K562 (cell line): Measurements from ENCODE around the gene ATP13A4. TPM values are rescaled to one million over a fixed set of nuclear protein-coding genes. Genes with fewer than 3 reads are reported as not detected.
A peak's percentile ranks its signal among the peaks of the same experiment; 100 is the strongest.

ENCODE experiments used
- BRF1 ChIP-seq: IDR thresholded peaks from 3 replicates; pipeline ENCODE4 v1.6.1; 2011; ENCODE audit warnings: borderline replicate concordance, mild to moderate bottlenecking; ENCODE audit not compliant: insufficient read length; ENCODE audit errors: extremely low read depth
- CCNT2 ChIP-seq: IDR thresholded peaks from 2 replicates; pipeline ENCODE4 v1.6.1; 2011; ENCODE audit warnings: borderline replicate concordance, low read depth, mild to moderate bottlenecking, moderate library complexity, mixed read lengths, low read length; ENCODE audit not compliant: insufficient read length; ENCODE audit errors: extremely low read depth
- FOS ChIP-seq: IDR thresholded peaks from 3 replicates; pipeline ENCODE4 v1.6.1; 2011; ENCODE audit not compliant: insufficient read length; ENCODE audit errors: extremely low read depth
- FOXK1 ChIP-seq: sonication (generic); formaldehyde crosslinking; IDR thresholded peaks from 2 replicates; pipeline ENCODE4 v1.8.0; 2022; ENCODE audit warnings: missing genetic modification reagents, mild to moderate bottlenecking, borderline replicate concordance
- GABPB1 ChIP-seq: sonication (generic); formaldehyde crosslinking; IDR thresholded peaks from 2 replicates; pipeline ENCODE4 v1.8.0; 2022; ENCODE audit warnings: mild to moderate bottlenecking, missing genetic modification reagents
- ILF3 ChIP-seq: fragments of 450-650 bp; IDR thresholded peaks from 2 replicates; pipeline ENCODE4 v1.6.1; 2018; ENCODE audit warnings: antibody characterized with exemption, mild to moderate bottlenecking, moderate library complexity, borderline replicate concordance
- KAT8 ChIP-seq: fragments of 450-650 bp; IDR thresholded peaks from 2 replicates; pipeline ENCODE4 v1.6.1; 2016; ENCODE audit warnings: low read depth, mild to moderate bottlenecking
- KDM4B ChIP-seq, 2 experiments: fragments of 450-650 bp in 1 of 2; sonication (generic) in 1 of 2; IDR thresholded peaks; 2 replicates each; pipeline ENCODE4 v1.6.1; 2016 to 2017; ENCODE audit warnings: borderline replicate concordance in 2 of 2, antibody characterized with exemption in 1 of 2, low read depth in 1 of 2, mild to moderate bottlenecking in 1 of 2
- MTA1 ChIP-seq: fragments of 450-650 bp; IDR thresholded peaks from 2 replicates; pipeline ENCODE4 v1.6.1; 2017; ENCODE audit warnings: borderline replicate concordance
- NCOR1 ChIP-seq: fragments of 450-650 bp; IDR thresholded peaks from 2 replicates; pipeline ENCODE4 v1.6.1; 2016; ENCODE audit warnings: mild to moderate bottlenecking, moderate library complexity
- PHB ChIP-seq: fragments of 250-450 bp; sonication (Bioruptor Pico); IDR thresholded peaks from 2 replicates; pipeline ENCODE4 v1.5.0; 2021
- RBBP5 ChIP-seq: fragments of 200-600 bp; sonication (generic); IDR thresholded peaks from 2 replicates; pipeline ENCODE4 v1.6.1; 2012; ENCODE audit warnings: borderline replicate concordance, mild to moderate bottlenecking, low read length, control low read depth, inconsistent platforms; ENCODE audit not compliant: insufficient read depth, poor library complexity, severe bottlenecking
- SMAD1 ChIP-seq: fragments of 150-350 bp; IDR thresholded peaks from 2 replicates; pipeline ENCODE4 v1.6.1; 2014; ENCODE audit warnings: low read length, low read depth; ENCODE audit not compliant: partially characterized antibody
- SMARCB1 ChIP-seq: IDR thresholded peaks from 2 replicates; pipeline ENCODE4 v1.6.1; 2011; ENCODE audit warnings: improper control_type of control experiment, low read depth; ENCODE audit not compliant: insufficient read length
- SOX6 ChIP-seq: fragments of 450-650 bp; IDR thresholded peaks from 2 replicates; pipeline ENCODE4 v1.6.1; 2014; ENCODE audit warnings: mild to moderate bottlenecking
- SP1 ChIP-seq: sonication (generic); formaldehyde crosslinking; IDR thresholded peaks from 2 replicates; pipeline ENCODE4 v1.8.1; 2022; ENCODE audit warnings: mild to moderate bottlenecking, missing genetic modification reagents
- SRF ChIP-seq, 2 experiments: fragments of 250-450, 450-650 bp in 1 of 2; sonication (Bioruptor Pico) in 1 of 2; sonication (generic) in 1 of 2; formaldehyde crosslinking; IDR thresholded peaks; 2 replicates each; pipeline versions ENCODE4 v1.5.0 to v1.5.1; 2020 to 2022; ENCODE audit warnings: mild to moderate bottlenecking in 1 of 2, missing genetic modification reagents in 1 of 2
- SRSF1 ChIP-seq: fragments of 200-400 bp; formaldehyde crosslinking; IDR thresholded peaks from 2 replicates; pipeline ENCODE4 v1.6.1; 2017; ENCODE audit warnings: mild to moderate bottlenecking, low read depth, low read length, moderate library complexity
- TAF7 ChIP-seq: fragments of 450-650 bp; IDR thresholded peaks from 2 replicates; pipeline ENCODE4 v1.6.1; 2016; ENCODE audit warnings: missing genetic modification characterization, missing compliant biosample characterization
- TCF3 ChIP-seq: sonication (generic); formaldehyde crosslinking; IDR thresholded peaks from 2 replicates; pipeline ENCODE4 v1.4.0; 2020; ENCODE audit warnings: mild to moderate bottlenecking, missing genetic modification reagents
- ZKSCAN8 ChIP-seq: fragments of 200-800 bp; sonication (Bioruptor generic); IDR thresholded peaks from 2 replicates; pipeline ENCODE4 v1.6.1; 2016; ENCODE audit warnings: missing genetic modification characterization, missing compliant biosample characterization
- ZMIZ1 ChIP-seq, 2 experiments: fragments of 150-350 bp in 1 of 2; IDR thresholded peaks; 2 replicates each; pipeline ENCODE4 v1.6.1; 2012 to 2016; ENCODE audit warnings: low read depth in 2 of 2, low read length in 2 of 2, mild to moderate bottlenecking in 1 of 2, moderate library complexity in 1 of 2
- ZNF239 ChIP-seq: fragments of 250-450 bp; sonication (Bioruptor Pico); IDR thresholded peaks from 2 replicates; pipeline ENCODE4 v1.4.0; 2020; ENCODE audit warnings: mild to moderate bottlenecking
- ZNF695 ChIP-seq: fragments of 450-650 bp; formaldehyde crosslinking; IDR thresholded peaks from 2 replicates; pipeline ENCODE4 v1.4.0; 2020; ENCODE audit warnings: mild to moderate bottlenecking, moderate library complexity
- ZNF780A ChIP-seq: fragments of 250-450 bp; sonication (Bioruptor Pico); IDR thresholded peaks from 2 replicates; pipeline ENCODE4 v1.5.0; 2021; ENCODE audit warnings: mild to moderate bottlenecking
- polyA plus RNA-seq, 8 experiments: library from polyadenylated mRNA; depleted of rRNA in 4 of 8; stranded (reverse) in 5 of 8; unstranded in 3 of 8; fragments of >200 nt; fragmentation: Nextera tagmentation in 2 of 8; fragmentation: Illumina TruSeq in 1 of 8; extraction: Ambion mirVana in 2 of 8; extraction: Trizol in 1 of 8; gene quantifications; 2 replicates each; pipeline versions ENCODE4 v1.2.1 to v1.2.3, GENCODE V29; 2011 to 2014; ENCODE audit warnings: inconsistent platforms in 1 of 8, missing spikeins in 1 of 8
- total RNA-seq, 7 experiments: library from RNA; depleted of rRNA in 6 of 7; stranded (reverse); fragments of >200 nt in 6 of 7; fragmentation: Illumina TruSeq in 2 of 7; extraction: Trizol in 2 of 7; gene quantifications; 2 replicates each; pipeline versions ENCODE4 v1.2.1 to v1.2.3, GENCODE V29; 2011 to 2021; ENCODE audit warnings: low replicate concordance in 1 of 7
- TF ChIP-seq, protein P1 (sequence below), 2 experiments: IDR thresholded peaks; 2 replicates each; pipeline ENCODE4 v1.6.1; 2012; ENCODE audit warnings: improper control_type of control experiment in 2 of 2, low read depth in 2 of 2, low read length in 2 of 2, borderline replicate concordance in 1 of 2

Gene ATP13A4
- total and polyA plus RNA-seq, 9 of the 15 experiments (the other 6 are each of a cell fraction or from before 2014, with no cell fraction given): 0.03 to 0.14 (median 0.07) TPM; not detected in 6

GRCh38 chr3:193593668-193594030 lies 39.0 kb upstream of the ATP13A4 start (continued):
- TF ChIP-seq NCOR1 (no peak), KAT8 (no peak), GABPB1 (CRISPR knock-in tag) (no peak), TAF7 (no peak), SMARCB1 (no peak), ZNF780A (CRISPR knock-in tag) (no peak), ZNF695 (CRISPR knock-in tag) (no peak), ZKSCAN8 (CRISPR knock-in tag) (no peak), KDM4B (IDR thresholded peaks at IDR 0.05; ENCODE audit: borderline replicate concordance in 2 of 2, low read depth in 1 of 2) (no peak), ZNF239 (no peak), TCF3 (CRISPR knock-in tag) (no peak), MTA1 (peak; percentile 42; the same call in 1 of the 2 replicates), RBBP5 (no peak), ZMIZ1 (IDR thresholded peaks at IDR 0.05; ENCODE audit: low read depth in 2 of 2, low read length in 2 of 2) (no peak), SRF (CRISPR knock-in tag; IDR thresholded peaks at IDR 0.05) (no peak), SP1 (no peak), SRSF1 (no peak), CCNT2 (no peak), SOX6 (no peak), SMAD1 (no peak), PHB (CRISPR knock-in tag) (no peak), BRF1 (no peak), FOXK1 (CRISPR knock-in tag) (no peak), ILF3 (no peak), FOS (no peak)
- TF ChIP-seq, protein P1, sequence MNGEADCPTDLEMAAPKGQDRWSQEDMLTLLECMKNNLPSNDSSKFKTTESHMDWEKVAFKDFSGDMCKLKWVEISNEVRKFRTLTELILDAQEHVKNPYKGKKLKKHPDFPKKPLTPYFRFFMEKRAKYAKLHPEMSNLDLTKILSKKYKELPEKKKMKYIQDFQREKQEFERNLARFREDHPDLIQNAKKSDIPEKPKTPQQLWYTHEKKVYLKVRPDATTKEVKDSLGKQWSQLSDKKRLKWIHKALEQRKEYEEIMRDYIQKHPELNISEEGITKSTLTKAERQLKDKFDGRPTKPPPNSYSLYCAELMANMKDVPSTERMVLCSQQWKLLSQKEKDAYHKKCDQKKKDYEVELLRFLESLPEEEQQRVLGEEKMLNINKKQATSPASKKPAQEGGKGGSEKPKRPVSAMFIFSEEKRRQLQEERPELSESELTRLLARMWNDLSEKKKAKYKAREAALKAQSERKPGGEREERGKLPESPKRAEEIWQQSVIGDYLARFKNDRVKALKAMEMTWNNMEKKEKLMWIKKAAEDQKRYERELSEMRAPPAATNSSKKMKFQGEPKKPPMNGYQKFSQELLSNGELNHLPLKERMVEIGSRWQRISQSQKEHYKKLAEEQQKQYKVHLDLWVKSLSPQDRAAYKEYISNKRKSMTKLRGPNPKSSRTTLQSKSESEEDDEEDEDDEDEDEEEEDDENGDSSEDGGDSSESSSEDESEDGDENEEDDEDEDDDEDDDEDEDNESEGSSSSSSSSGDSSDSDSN (IDR thresholded peaks at IDR 0.05; ENCODE audit: borderline replicate concordance in 1 of 2, low read depth in 2 of 2, low read length in 2 of 2): no peak
